Prostate gland (tissue), 2 donors: ENCODE data around the gene GNPAT.

Experiments
- POLR2A ChIP-seq: fragments of 450-650 bp; IDR thresholded peaks from one replicate; pipeline ENCODE4 v1.6.1; 2016; ENCODE audit warnings: antibody characterized with exemption, mild to moderate bottlenecking
- POLR2AphosphoS5 ChIP-seq: sonication (generic); formaldehyde crosslinking; IDR thresholded peaks from one replicate; pipeline ENCODE4 v1.6.1; 2017; ENCODE audit warnings: antibody characterized with exemption
- TF ChIP-seq, protein P1 (sequence below), 4 experiments: fragments of 200-600 bp in 2 of 4; fragments of 450-650 bp in 2 of 4; sonication (generic) in 2 of 4; IDR thresholded peaks; 1 replicate in 3 of 4; 2 replicates in 1 of 4; pipeline ENCODE4 v1.5.1; 2016 to 2019; ENCODE audit warnings: antibody characterized with exemption in 4 of 4, mild to moderate bottlenecking in 2 of 4, moderate library complexity in 2 of 4

DNA sequence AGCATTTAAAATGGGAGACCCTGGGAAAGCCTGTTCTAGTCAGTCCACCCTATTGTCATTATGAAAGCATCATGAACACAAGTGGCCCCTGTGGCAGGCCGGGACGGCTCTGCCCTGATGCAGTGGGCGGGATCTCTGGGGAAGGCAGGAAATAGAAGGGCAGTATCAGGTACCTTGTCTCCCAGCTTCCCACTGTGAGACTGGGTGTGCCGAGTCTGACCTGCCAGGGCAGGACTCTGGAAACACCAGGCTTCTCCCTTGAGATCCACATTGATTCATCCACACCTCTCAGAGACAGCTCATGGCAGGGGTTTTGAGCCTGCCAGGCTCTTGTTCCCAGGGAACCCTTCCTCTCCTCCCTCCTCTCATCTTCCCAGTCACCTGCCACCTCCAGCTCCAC lies 24.5 kb upstream of the GNPAT start:
- TF ChIP-seq, protein P1, sequence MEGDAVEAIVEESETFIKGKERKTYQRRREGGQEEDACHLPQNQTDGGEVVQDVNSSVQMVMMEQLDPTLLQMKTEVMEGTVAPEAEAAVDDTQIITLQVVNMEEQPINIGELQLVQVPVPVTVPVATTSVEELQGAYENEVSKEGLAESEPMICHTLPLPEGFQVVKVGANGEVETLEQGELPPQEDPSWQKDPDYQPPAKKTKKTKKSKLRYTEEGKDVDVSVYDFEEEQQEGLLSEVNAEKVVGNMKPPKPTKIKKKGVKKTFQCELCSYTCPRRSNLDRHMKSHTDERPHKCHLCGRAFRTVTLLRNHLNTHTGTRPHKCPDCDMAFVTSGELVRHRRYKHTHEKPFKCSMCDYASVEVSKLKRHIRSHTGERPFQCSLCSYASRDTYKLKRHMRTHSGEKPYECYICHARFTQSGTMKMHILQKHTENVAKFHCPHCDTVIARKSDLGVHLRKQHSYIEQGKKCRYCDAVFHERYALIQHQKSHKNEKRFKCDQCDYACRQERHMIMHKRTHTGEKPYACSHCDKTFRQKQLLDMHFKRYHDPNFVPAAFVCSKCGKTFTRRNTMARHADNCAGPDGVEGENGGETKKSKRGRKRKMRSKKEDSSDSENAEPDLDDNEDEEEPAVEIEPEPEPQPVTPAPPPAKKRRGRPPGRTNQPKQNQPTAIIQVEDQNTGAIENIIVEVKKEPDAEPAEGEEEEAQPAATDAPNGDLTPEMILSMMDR (IDR thresholded peaks at IDR 0.05) = no peak
- TF ChIP-seq POLR2AphosphoS5 = no peak
- TF ChIP-seq POLR2A = no peak
